Measurements from ENCODE around the gene SERPINE1. TPM values are rescaled to one million over a fixed set of nuclear protein-coding genes. Genes with fewer than 3 reads are reported as not detected.

Gene SERPINE1
- total and polyA plus RNA-seq, 2 of the 13 experiments (the other 11 are each of a cell fraction or from before 2014, with no cell fraction given): 21.2 to 1,576 TPM

DNA sequence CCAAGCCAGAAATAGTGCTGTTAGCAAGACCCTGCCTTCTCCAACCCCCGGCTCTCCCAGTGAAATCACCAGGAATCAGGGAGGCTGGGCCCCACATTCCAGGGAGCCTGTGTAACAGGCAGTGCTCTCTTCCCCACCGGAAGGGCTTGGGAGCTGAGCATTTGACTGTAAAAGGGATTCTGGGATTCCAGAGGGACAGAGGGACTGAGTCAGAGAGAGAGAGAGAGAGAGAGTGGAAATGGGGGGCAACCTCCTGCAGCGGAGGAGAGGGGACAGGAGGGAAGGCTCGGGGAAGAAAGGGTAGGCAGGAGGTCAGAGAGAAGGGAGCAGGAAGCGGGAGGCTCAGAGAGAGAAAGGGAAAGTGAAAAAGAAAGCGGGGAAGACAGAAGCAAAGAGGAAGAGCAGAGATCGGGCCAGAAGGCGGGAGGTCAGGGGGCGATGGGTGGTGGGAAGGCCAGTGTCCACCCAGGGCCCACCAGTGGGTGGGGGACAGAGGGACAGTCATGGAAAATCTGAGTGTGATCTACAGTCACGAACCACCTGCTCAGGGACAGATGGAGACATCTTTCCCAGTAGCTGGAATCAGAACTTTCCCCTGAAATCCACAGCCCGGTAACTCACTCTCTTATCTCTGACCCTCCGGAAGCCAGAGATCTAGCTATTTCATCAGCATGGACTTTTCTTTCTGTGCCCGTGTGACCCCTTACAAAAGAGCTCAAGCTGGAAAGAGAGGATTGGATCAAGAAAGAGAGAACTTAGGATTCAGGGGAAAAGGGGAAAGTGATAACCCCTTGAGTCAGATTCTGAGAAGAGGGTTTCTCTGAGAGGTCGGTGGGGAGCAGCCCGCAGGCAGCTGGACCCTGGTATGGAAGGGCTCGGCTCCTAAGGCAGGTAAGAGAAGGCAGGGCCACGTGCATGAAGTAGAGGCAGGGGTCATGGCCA lies 4.6 kb upstream of the SERPINE1 start (continued):
- TF ChIP-seq, protein P1, sequence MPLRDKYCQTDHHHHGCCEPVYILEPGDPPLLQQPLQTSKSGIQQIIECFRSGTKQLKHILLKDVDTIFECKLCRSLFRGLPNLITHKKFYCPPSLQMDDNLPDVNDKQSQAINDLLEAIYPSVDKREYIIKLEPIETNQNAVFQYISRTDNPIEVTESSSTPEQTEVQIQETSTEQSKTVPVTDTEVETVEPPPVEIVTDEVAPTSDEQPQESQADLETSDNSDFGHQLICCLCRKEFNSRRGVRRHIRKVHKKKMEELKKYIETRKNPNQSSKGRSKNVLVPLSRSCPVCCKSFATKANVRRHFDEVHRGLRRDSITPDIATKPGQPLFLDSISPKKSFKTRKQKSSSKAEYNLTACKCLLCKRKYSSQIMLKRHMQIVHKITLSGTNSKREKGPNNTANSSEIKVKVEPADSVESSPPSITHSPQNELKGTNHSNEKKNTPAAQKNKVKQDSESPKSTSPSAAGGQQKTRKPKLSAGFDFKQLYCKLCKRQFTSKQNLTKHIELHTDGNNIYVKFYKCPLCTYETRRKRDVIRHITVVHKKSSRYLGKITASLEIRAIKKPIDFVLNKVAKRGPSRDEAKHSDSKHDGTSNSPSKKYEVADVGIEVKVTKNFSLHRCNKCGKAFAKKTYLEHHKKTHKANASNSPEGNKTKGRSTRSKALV (CRISPR knock-in tag; IDR thresholded peaks at IDR 0.05): no peak
- TF ChIP-seq ZNF224 (CRISPR knock-in tag; IDR thresholded peaks at IDR 0.05): no peak
- no peak for TF ChIP-seq SIN3A (IDR thresholded peaks at IDR 0.05; ENCODE audit: borderline replicate concordance, low read depth, low read length)
- TF ChIP-seq CHCHD3 (CRISPR knock-in tag; IDR thresholded peaks at IDR 0.05): no peak
- TF ChIP-seq, protein P2, sequence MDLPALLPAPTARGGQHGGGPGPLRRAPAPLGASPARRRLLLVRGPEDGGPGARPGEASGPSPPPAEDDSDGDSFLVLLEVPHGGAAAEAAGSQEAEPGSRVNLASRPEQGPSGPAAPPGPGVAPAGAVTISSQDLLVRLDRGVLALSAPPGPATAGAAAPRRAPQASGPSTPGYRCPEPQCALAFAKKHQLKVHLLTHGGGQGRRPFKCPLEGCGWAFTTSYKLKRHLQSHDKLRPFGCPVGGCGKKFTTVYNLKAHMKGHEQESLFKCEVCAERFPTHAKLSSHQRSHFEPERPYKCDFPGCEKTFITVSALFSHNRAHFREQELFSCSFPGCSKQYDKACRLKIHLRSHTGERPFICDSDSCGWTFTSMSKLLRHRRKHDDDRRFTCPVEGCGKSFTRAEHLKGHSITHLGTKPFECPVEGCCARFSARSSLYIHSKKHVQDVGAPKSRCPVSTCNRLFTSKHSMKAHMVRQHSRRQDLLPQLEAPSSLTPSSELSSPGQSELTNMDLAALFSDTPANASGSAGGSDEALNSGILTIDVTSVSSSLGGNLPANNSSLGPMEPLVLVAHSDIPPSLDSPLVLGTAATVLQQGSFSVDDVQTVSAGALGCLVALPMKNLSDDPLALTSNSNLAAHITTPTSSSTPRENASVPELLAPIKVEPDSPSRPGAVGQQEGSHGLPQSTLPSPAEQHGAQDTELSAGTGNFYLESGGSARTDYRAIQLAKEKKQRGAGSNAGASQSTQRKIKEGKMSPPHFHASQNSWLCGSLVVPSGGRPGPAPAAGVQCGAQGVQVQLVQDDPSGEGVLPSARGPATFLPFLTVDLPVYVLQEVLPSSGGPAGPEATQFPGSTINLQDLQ (CRISPR knock-in tag; IDR thresholded peaks at IDR 0.05): no peak
- TF ChIP-seq ZNF180 (CRISPR knock-in tag; IDR thresholded peaks at IDR 0.05; ENCODE audit: borderline replicate concordance, low read depth): no peak
- TF ChIP-seq, protein P3, sequence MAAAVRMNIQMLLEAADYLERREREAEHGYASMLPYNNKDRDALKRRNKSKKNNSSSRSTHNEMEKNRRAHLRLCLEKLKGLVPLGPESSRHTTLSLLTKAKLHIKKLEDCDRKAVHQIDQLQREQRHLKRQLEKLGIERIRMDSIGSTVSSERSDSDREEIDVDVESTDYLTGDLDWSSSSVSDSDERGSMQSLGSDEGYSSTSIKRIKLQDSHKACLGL (CRISPR knock-in tag; IDR thresholded peaks at IDR 0.05): no peak
- no peak for TF ChIP-seq THYN1 (CRISPR knock-in tag; IDR thresholded peaks at IDR 0.05; ENCODE audit: borderline replicate concordance, low read depth)
- TF ChIP-seq AKAP8 (CRISPR knock-in tag; IDR thresholded peaks at IDR 0.05): no peak
- no peak for TF ChIP-seq CC2D1A (CRISPR knock-in tag; IDR thresholded peaks at IDR 0.05)
- no peak for TF ChIP-seq DNMT1 (CRISPR knock-in tag; IDR thresholded peaks at IDR 0.05)
- TF ChIP-seq, protein P4, sequence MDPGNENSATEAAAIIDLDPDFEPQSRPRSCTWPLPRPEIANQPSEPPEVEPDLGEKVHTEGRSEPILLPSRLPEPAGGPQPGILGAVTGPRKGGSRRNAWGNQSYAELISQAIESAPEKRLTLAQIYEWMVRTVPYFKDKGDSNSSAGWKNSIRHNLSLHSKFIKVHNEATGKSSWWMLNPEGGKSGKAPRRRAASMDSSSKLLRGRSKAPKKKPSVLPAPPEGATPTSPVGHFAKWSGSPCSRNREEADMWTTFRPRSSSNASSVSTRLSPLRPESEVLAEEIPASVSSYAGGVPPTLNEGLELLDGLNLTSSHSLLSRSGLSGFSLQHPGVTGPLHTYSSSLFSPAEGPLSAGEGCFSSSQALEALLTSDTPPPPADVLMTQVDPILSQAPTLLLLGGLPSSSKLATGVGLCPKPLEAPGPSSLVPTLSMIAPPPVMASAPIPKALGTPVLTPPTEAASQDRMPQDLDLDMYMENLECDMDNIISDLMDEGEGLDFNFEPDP (CRISPR knock-in tag; conservative IDR thresholded peaks at IDR 0.05): no peak
- no peak for TF ChIP-seq NR1H2 (CRISPR knock-in tag; IDR thresholded peaks at IDR 0.05; ENCODE audit: borderline replicate concordance, low read depth)
- TF ChIP-seq ZNF253 (CRISPR knock-in tag; IDR thresholded peaks at IDR 0.05; ENCODE audit: borderline replicate concordance): no peak
- TF ChIP-seq PHF8 (CRISPR knock-in tag; IDR thresholded peaks at IDR 0.05): no peak
- TF ChIP-seq SOX6 (IDR thresholded peaks at IDR 0.05): no peak
- TF ChIP-seq SOX6 (CRISPR knock-in tag; IDR thresholded peaks at IDR 0.05): peak; percentile 54; the same call in 1 of the 2 replicates
- no peak for TF ChIP-seq MTF1 (CRISPR knock-in tag; IDR thresholded peaks at IDR 0.05)

All from HepG2 (cell line).